ENCODE results near the gene BCL2L15.
"Not testable (repeated sequence)": the region's sequence is repeated elsewhere in the genome, so short reads cannot be mapped to it uniquely, and the experiment has no call there.

BCL2L15 gene

GRCh38 chr1:113872219-113872935, 15.0 kb downstream of the BCL2L15 start:
- DNase-seq = no peak

GRCh38 chr1:113871597-113872113, 15.7 kb downstream of the BCL2L15 start, which contains the start of gene PTPN22:
Gene PTPN22 (minus strand): TSS chr1:113871712.
- DNase-seq = peak in 8 of 56 donors; percentile 1 to 16 (median 3)

- no peak for DNase-seq
Measured at GRCh38 chr1:113870778-113871177, 16.6 kb downstream of the BCL2L15 start.

- DNase-seq = no peak
Measured at GRCh38 chr1:113868387-113869083, 18.8 kb downstream of the BCL2L15 start.

GRCh38 chr1:113861641-113862040, 25.7 kb downstream of the BCL2L15 start:
- no peak for DNase-seq

- no peak for DNase-seq
Measured at GRCh38 chr1:113860891-113861290, 26.5 kb downstream of the BCL2L15 start.

- peak in 1 of 56 donors; percentile 3 for DNase-seq
Measured at GRCh38 chr1:113859478-113860175, 27.8 kb downstream of the BCL2L15 start.

GRCh38 chr1:113858982-113859381, 28.4 kb downstream of the BCL2L15 start:
- DNase-seq = no peak

- DNase-seq = no peak
Measured at GRCh38 chr1:113858418-113858817, 29.0 kb downstream of the BCL2L15 start.

- DNase-seq = no peak
Measured at GRCh38 chr1:113857776-113858175, 29.6 kb downstream of the BCL2L15 start.

GRCh38 chr1:113856401-113856790, 31.0 kb downstream of the BCL2L15 start:
- DNase-seq = no peak

- no peak for DNase-seq
Measured at GRCh38 chr1:113855630-113856400, 31.6 kb downstream of the BCL2L15 start.

GRCh38 chr1:113854234-113854633, 33.1 kb downstream of the BCL2L15 start:
- DNase-seq = no peak

- DNase-seq = not testable (repeated sequence)
Measured at GRCh38 chr1:113852694-113853093, 34.7 kb downstream of the BCL2L15 start.

- no peak for DNase-seq
Measured at GRCh38 chr1:113850127-113850796, 37.1 kb downstream of the BCL2L15 start.

GRCh38 chr1:113849072-113849471, 38.3 kb downstream of the BCL2L15 start:
- DNase-seq = no peak

- no peak for DNase-seq
Measured at GRCh38 chr1:113846391-113847035, 40.9 kb downstream of the BCL2L15 start.

- no peak for DNase-seq
Measured at GRCh38 chr1:113836534-113836933, 50.8 kb downstream of the BCL2L15 start.

- peak in 1 of 56 donors; percentile 45 for DNase-seq
Measured at GRCh38 chr1:113835686-113836290, 51.6 kb downstream of the BCL2L15 start.

- no peak for DNase-seq
Measured at GRCh38 chr1:113834716-113835115, 52.7 kb downstream of the BCL2L15 start.

Data from amygdala (tissue), 56 donors.